AG09319 (cell line): Measurements from ENCODE around the gene UHRF1.

Experiments
- DNase-seq: peaks from one replicate; pipeline ENCODE4 v3.0.0-alpha.2; 2010; ENCODE audit warnings: low read depth; ENCODE audit errors: extremely low read depth
- CTCF ChIP-seq: IDR thresholded peaks from 2 replicates; pipeline ENCODE4 v1.5.1; 2011; ENCODE audit warnings: low read depth, mild to moderate bottlenecking, inconsistent platforms, low read length, moderate library complexity

Gene UHRF1

GRCh38 chr19:4991538-4991937, 82.2 kb downstream of the UHRF1 start:
- no peak for TF ChIP-seq CTCF
- DNase-seq = no peak

- no peak for TF ChIP-seq CTCF
- DNase-seq = no peak
Observed at GRCh38 chr19:4991996-4992698, 82.8 kb downstream of the UHRF1 start.

GRCh38 chr19:4993683-4994082, 84.4 kb downstream of the UHRF1 start:
- DNase-seq = no peak

GRCh38 chr19:4996701-4997100, 87.4 kb downstream of the UHRF1 start:
- no peak for TF ChIP-seq CTCF
- DNase-seq = no peak

More at GRCh38 chr19:4993683-4994082, 84.4 kb downstream of the UHRF1 start:
- TF ChIP-seq CTCF = no peak

GRCh38 chr19:4997297-4997696, 88.0 kb downstream of the UHRF1 start:
- no peak for DNase-seq
- TF ChIP-seq CTCF = no peak

- DNase-seq = no peak
- TF ChIP-seq CTCF = no peak
Observed at GRCh38 chr19:5000120-5000611, 90.9 kb downstream of the UHRF1 start.

GRCh38 chr19:5001615-5002014, 92.3 kb downstream of the UHRF1 start:
- peak; percentile 84 for TF ChIP-seq CTCF
- DNase-seq = peak; percentile 79
